Type B pancreatic cell (in vitro differentiated cells): ENCODE results near the gene ATRX. TPM values are rescaled to one million over a fixed set of nuclear protein-coding genes. Genes with fewer than 3 reads are reported as not detected.
"Not testable (repeated sequence)": the region's sequence is repeated elsewhere in the genome, so short reads cannot be mapped to it uniquely, and the experiment has no call there.

Experiments used
- DNase-seq: peaks from one replicate; pipeline ENCODE4 v3.0.0; 2021; ENCODE audit warnings: mixed read lengths; ENCODE audit not compliant: unreplicated experiment; ENCODE audit errors: extremely low spot score
- H3K27ac Mint-ChIP-seq: 2 replicates; pipeline ENCODE4 v1.8.0; 2021; ENCODE audit warnings: mild to moderate bottlenecking, mixed read lengths
- H3K27me3 Mint-ChIP-seq: 2 replicates; pipeline ENCODE4 v1.8.0; 2021; ENCODE audit warnings: mixed read lengths
- H3K36me3 Mint-ChIP-seq: 2 replicates; pipeline ENCODE4 v1.8.0; 2021; ENCODE audit warnings: mixed read lengths
- H3K4me1 Mint-ChIP-seq: one replicate; pipeline ENCODE4 v1.8.0; 2021; ENCODE audit warnings: mixed read lengths; ENCODE audit not compliant: unreplicated experiment
- H3K4me3 Mint-ChIP-seq: 2 replicates; pipeline ENCODE4 v1.8.0; 2021; ENCODE audit warnings: mild to moderate bottlenecking, mixed read lengths
- H3K9me3 Mint-ChIP-seq: 2 replicates; pipeline ENCODE4 v1.8.0; 2021; ENCODE audit warnings: mixed read lengths
- total RNA-seq: library from RNA; stranded (reverse); gene quantifications from 2 replicates; pipeline ENCODE4 v1.2.1, GENCODE V29; 2021; ENCODE audit warnings: low replicate concordance
- TF ChIP-seq, protein P1 (sequence below): fragments of 200-600 bp; sonication (generic); conservative IDR thresholded peaks from 2 replicates; pipeline ENCODE4 v1.5.0; 2021; ENCODE audit warnings: antibody characterized with exemption, mild to moderate bottlenecking

Gene ATRX
- total RNA-seq, 1 donor from 2014 or later, result 110 TPM

DNA sequence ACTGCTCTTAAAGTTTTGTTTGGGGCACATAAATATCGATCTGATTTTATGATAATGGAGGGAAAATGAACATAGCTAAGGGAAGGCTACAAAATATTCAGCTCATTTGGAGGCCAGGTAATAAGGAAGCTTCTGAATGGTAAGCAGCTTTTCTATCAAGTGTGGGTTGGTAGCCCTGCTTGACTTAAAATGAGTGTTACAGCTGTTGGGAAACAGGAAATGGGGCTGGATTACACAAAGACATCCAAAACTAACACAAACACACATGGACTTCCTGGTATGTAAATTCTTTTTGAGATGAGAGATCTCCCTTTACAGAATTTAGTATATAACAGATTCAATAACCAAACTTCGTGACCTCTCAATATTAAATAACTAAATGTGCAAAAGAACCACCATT lies 280.8 kb downstream of the ATRX start:
- Mint-ChIP-seq H3K36me3 (peaks cover 7% of the 10 kb centered on the region), H3K27ac (no peak overlapping the region), H3K27me3 (peaks cover 3% of the 10 kb centered on the region), H3K9me3 (no peaks in the 10 kb centered on the region), H3K4me3 (no peak overlapping the region), H3K4me1 (no peaks in the 10 kb centered on the region)
- DNase-seq, result no peak
- TF ChIP-seq, protein P1, sequence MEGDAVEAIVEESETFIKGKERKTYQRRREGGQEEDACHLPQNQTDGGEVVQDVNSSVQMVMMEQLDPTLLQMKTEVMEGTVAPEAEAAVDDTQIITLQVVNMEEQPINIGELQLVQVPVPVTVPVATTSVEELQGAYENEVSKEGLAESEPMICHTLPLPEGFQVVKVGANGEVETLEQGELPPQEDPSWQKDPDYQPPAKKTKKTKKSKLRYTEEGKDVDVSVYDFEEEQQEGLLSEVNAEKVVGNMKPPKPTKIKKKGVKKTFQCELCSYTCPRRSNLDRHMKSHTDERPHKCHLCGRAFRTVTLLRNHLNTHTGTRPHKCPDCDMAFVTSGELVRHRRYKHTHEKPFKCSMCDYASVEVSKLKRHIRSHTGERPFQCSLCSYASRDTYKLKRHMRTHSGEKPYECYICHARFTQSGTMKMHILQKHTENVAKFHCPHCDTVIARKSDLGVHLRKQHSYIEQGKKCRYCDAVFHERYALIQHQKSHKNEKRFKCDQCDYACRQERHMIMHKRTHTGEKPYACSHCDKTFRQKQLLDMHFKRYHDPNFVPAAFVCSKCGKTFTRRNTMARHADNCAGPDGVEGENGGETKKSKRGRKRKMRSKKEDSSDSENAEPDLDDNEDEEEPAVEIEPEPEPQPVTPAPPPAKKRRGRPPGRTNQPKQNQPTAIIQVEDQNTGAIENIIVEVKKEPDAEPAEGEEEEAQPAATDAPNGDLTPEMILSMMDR, result no peak

DNA sequence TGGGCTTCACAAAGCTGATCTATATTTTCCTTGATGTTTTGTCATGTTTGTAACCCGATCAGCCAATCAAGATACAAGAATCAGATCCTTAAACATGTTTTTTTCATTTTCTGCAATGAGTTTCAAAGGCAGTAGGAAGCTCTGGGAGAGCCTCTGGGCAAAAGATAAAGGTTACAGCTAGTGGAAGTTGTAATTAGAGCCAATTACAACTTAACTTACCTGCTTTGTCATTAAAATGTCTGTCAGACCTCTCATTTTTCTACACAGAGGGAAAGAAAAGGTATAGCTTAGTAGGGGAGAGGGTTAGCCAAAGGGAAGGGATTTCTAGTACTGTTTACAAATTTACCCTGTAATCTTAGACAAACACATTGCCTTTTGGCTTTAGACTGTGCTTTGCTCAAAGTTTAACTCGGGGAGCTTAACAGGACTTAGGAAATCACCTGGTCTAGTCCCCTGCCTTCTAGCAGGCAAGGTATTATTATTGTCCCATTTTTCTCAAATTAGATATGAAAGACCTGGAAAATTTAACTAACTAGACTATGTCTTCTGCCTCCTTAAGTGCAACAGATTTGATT lies 283.0 kb downstream of the ATRX start:
- Mint-ChIP-seq H3K4me3 (no peak overlapping the region), H3K27ac (no peak overlapping the region), H3K36me3 (peaks cover 4% of the 10 kb centered on the region), H3K27me3 (peaks cover 11% of the 10 kb centered on the region), H3K4me1 (no peaks in the 10 kb centered on the region), H3K9me3 (peaks cover 5% of the 10 kb centered on the region)
- no peak for DNase-seq
- TF ChIP-seq, protein P1, result no peak

DNA sequence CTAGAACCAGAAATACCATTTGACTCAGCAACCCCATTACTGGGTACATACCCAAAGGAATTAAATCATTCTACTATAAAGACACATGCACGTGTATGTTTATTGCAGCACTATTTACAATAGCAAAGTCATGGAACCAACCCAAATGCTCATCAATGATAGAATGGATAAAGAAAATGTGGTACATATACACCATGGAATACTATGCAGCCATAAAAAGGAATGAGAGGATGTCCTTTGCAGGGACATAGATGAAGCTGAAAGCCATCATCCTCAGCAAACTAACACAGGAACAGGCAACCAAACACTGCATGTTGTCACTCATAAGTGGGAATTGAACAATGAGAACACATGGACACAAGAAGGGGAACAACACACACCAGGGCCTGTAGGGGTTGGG lies 285.9 kb downstream of the ATRX start:
- H3K36me3 Mint-ChIP-seq, H3K4me1 Mint-ChIP-seq, H3K4me3 Mint-ChIP-seq, H3K27ac Mint-ChIP-seq, DNase-seq, H3K9me3 Mint-ChIP-seq: not testable (repeated sequence)
- H3K27me3 Mint-ChIP-seq, result peaks cover 11% of the 10 kb centered on the region

DNA sequence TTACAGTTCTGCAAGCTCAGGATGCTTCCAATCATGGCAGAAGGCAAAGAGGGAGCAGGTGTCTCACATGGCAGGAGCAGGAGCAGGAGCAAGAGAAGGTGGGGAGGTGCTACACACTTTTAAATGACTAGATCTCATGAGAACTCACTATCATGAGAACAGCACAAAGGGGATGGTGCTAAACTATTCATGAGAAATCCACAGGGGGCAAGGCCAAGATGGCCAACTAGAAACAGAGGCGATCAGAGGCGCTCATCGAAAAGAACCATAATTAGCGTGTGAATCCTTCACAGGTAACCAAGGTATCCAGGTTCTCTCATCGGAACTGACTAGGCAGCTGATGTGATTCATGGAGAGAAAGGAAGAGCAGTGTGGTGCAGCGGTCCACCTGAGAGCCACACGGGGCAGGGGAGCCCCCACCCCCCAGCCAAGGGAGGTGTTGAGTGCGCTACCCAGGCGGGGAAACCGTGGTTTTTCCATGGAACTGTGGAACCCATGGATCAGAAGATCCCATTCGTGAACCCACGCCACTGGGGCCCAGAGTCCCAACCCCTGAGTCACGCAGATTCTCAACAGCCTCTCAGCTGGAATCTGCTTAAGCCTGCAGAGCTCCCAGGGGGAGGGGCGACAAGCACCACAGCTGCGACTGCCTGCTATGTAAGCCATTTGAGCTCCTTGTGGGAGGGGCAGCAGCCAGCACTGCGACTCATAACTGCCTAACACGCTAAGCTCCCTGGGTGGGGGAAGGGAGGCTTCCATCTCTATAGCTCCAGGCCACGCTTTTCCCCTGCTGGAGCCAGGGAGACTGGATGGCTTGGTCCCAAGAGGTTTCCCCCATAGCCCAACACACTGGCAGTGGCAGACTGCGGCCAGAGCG lies 292.1 kb downstream of the ATRX start:
- no peaks in the 10 kb centered on the region for H3K9me3 Mint-ChIP-seq
- no peak for DNase-seq
- peaks cover 4% of the 10 kb centered on the region for H3K27me3 Mint-ChIP-seq
- no peaks in the 10 kb centered on the region for H3K4me1 Mint-ChIP-seq
- no peak overlapping the region for H3K27ac Mint-ChIP-seq
- TF ChIP-seq, protein P1, result no peak
- H3K36me3 Mint-ChIP-seq, result no peaks in the 10 kb centered on the region
- H3K4me3 Mint-ChIP-seq, result no peak overlapping the region

DNA sequence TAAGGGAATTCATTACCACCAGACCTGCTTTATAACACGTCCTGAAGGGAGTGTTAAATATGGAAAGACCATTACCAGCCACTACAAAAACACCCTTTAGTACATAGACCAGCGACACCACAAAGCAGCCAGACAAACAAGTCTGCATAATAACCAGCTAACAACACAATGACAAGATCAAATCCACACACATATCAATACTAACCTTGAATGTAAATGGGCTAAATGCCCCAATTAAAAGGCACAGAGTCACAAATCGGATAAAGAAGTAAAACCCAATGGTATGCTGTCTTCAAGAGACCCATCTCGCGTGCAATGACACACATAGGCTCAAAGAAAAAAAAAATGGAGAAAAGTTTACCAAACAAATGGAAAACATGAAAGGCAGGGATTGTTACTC lies 302.0 kb downstream of the ATRX start:
- no peak for DNase-seq
- TF ChIP-seq, protein P1, result no peak

DNA sequence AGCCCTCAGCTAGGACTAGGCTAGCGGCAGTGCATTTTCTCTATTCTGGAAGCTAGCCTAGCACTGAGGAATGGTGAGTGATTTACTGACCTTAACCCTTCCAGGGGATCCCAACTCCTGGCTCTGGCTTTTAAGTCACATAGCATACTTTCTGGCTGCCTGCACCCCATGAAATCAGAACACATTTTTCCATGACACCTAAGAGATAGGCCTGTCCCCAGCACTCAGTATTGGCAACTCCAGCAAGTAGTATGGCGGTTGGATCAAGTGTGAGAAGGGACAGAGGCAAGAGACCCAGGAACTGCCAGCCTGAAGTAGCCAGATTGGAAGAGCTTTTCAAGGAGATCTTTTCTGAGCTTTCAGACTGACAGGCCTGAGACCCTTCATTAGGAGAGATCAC lies 330.6 kb downstream of the ATRX start:
- Mint-ChIP-seq H3K27ac (no peak overlapping the region), H3K27me3 (peaks cover 14% of the 10 kb centered on the region), H3K4me1 (no peaks in the 10 kb centered on the region), H3K4me3 (no peak overlapping the region), H3K9me3 (no peaks in the 10 kb centered on the region), H3K36me3 (no peaks in the 10 kb centered on the region)
- TF ChIP-seq, protein P1, result no peak
- no peak for DNase-seq

More for the DNA sequence above, 302.0 kb downstream of the ATRX start:
- Mint-ChIP-seq H3K9me3 (no peaks in the 10 kb centered on the region), H3K36me3 (no peaks in the 10 kb centered on the region), H3K4me3 (no peak overlapping the region), H3K27ac (no peak overlapping the region), H3K27me3 (no peaks in the 10 kb centered on the region), H3K4me1 (no peaks in the 10 kb centered on the region)
